Retinal pigment epithelial cell (primary cell): ENCODE data around the gene CHRDL1.

ENCODE experiments used
- DNase-seq: peaks from one replicate; pipeline ENCODE4 v3.0.0-alpha.2; 2010; ENCODE audit warnings: low read depth
- H3K4me3 ChIP-seq: 2 replicates; pipeline ENCODE4 v1.5.1; 2011; ENCODE audit warnings: mild to moderate bottlenecking, low read length, control low read depth, moderate library complexity
- TF ChIP-seq, protein P1 (sequence below): conservative IDR thresholded peaks from 2 replicates; pipeline ENCODE4 v1.5.1; 2011; ENCODE audit warnings: low read depth, low read length, control low read depth, inconsistent platforms

CHRDL1 gene

DNA sequence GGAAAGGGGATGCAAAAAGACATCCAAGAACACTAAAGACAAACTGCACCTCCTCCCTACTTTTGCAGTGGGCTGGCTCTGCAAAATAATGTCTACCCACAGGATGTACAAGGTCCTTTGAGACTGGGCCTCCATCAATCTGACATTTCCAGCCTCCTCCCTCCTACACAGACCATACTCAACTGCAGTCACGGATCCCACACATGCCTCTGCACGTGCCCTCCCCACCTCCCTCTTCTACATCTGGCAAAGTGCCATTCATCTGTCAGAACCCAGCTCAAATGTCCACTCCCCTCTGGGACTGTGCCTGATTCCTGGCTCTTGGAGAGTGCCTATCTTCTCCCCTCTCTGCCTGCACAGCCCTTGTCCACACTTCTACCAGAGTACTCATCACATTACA lies 50.3 kb downstream of the CHRDL1 start:
- TF ChIP-seq, protein P1, sequence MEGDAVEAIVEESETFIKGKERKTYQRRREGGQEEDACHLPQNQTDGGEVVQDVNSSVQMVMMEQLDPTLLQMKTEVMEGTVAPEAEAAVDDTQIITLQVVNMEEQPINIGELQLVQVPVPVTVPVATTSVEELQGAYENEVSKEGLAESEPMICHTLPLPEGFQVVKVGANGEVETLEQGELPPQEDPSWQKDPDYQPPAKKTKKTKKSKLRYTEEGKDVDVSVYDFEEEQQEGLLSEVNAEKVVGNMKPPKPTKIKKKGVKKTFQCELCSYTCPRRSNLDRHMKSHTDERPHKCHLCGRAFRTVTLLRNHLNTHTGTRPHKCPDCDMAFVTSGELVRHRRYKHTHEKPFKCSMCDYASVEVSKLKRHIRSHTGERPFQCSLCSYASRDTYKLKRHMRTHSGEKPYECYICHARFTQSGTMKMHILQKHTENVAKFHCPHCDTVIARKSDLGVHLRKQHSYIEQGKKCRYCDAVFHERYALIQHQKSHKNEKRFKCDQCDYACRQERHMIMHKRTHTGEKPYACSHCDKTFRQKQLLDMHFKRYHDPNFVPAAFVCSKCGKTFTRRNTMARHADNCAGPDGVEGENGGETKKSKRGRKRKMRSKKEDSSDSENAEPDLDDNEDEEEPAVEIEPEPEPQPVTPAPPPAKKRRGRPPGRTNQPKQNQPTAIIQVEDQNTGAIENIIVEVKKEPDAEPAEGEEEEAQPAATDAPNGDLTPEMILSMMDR, result no peak
- no peak for DNase-seq
- no peak overlapping the region for H3K4me3 ChIP-seq

DNA sequence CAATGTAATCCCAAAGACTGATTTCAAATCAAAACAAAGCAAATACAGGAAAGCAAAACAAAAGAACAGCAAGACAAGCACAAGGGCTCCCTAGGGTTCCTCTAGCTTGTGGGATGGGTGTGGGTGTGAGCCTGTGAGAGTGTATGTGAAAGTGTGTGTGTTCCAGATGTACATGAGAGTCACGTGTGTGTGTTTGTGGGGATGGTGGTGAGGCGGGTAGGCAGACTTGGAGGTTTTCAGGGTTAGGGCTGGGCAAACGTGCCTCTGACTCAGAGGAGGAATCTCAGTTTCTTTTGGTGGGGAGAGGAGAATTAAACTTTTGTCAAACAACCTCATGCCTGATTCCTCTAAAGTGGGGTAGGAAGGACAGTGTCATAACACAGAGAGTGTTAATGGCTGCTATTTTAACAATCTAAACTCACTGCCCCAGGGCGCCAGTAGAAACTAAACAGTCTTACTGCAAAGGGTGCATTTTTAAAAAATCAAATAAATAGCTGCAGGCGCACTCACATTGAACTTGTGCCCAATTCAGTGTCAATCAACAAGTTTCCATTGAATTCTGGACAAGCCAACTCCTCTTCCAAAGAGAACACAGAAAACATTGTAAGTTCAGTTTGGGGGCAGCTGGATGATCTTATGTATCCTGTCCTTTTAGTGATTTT lies 51.8 kb downstream of the CHRDL1 start:
- H3K4me3 ChIP-seq, result no peak overlapping the region
- no peak for DNase-seq
- TF ChIP-seq, protein P1, result no peak

DNA sequence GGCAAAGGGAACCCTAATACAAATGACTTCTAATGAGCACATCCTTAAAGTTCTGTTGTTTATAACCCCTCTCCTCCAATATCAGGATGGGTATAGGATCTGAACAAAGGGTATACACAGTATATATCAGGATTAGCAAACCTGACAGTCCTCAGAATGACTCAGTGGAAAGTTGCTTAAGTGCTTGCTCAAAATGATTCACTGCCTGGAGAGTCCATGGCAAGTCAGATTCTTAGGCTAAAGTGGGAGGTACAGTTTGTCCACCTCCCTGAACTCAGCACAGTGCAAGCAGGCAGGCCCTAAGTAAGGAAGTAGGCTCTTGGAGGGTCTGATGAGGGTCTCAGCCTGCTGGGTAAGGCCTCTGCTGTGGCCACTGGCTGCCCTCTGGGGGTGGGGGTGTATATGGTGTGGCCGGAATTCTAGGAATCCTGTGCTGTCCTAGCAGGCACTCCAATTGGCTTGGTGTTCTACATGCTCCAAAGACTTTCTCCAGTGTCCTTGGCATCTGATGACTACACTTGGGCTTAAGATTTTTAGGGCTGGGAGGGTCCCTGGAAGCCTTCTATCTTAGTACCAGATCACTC lies 54.3 kb downstream of the CHRDL1 start:
- H3K4me3 ChIP-seq, result no peak overlapping the region
- no peak for DNase-seq
- TF ChIP-seq, protein P1, result no peak

DNA sequence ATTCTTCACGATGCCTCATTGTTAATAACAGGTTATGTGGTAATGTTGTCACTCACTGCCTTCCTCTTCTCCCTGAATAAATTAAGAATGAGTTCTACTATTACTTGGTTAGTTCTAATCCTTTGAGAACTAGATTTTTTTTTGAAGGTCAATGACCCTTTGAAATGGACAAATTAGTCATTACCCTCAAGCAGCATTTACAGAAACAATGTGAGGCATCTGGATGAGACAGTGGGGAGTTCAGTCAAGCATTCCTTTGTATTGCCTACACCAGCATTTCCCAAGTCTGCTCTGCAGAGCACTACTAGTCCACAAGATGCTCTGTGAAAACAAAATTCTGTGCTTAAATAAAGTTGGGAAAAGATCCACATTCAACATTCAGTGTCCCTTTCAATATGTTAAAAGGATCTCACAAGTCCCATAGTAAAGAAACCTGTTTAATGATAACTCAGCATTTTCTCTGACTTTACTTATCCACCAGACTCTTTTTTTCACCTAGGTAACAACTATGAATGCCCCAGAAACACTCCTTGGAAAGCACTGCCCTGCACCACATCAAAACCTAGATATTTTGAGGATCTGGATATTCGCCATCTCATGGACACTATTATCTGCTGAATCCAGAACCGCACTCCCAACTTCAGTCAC lies 60.6 kb downstream of the CHRDL1 start:
- H3K4me3 ChIP-seq, result no peak overlapping the region
- no peak for DNase-seq
- TF ChIP-seq, protein P1, result no peak

DNA sequence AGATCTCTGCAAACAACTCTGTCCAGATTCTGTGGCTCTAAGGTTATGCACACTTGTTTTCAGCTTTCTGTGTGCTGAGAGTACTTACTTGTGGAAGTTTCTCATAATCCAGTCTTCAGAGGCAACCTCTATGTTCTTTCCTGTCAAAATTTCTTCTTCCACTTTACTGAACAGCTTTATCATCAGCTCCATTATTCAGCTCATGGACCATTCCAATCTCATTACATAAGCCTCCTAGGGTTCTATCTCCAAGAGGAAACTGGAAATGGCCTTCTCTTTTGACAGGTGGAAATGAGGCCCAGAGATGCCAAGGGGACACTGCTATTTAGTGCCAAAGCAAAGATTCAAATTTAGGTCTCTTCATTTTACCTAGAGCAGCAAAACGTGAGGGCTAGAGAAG lies 61.3 kb downstream of the CHRDL1 start:
- H3K4me3 ChIP-seq, result no peak overlapping the region
- TF ChIP-seq, protein P1, result no peak

DNA sequence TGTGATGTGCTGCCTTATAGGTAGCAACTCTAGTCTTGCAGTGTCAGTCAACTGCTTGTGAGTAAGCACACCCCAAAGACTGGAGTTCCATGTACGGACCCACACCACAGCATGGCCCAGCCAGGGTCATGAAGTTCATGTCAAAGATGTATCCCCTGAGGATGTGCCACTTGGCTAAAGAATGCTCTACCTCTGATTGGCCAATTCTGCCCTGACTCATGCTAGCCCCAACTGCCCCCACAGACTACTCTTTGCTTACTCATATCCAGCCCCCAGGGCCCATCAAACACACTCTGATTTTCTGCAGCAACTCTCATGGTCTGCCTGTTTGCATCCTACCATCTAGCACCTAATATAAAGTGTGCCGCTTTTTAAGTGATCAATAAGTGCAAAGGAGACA lies 62.5 kb downstream of the CHRDL1 start:
- TF ChIP-seq, protein P1, result no peak
- no peak for DNase-seq
- no peak overlapping the region for H3K4me3 ChIP-seq

More for the DNA sequence above, 61.3 kb downstream of the CHRDL1 start:
- DNase-seq, result no peak

DNA sequence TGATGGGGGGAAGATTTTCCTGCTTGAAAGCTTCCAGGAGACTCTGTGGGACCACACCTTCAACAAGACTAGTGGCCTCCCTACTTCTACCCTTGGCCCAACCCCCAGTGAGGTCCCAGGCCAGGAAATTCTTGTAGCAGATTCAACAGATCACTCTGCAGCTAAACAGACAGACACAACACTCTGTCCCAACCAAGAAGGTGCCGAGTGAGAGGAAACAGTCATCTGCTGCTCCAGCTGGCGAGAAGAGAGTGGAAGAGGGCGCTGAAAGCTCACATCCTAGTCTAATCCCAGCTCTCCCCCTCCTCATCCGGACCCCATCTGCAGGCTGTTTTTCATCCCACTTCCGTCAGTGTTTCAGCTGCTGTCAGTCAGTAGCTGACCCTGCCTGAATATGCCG lies 63.4 kb downstream of the CHRDL1 start:
- TF ChIP-seq, protein P1, result no peak
- no peak for DNase-seq
- no peak overlapping the region for H3K4me3 ChIP-seq
